Measurements from ENCODE around the gene HAUS7.

Gene HAUS7

DNA sequence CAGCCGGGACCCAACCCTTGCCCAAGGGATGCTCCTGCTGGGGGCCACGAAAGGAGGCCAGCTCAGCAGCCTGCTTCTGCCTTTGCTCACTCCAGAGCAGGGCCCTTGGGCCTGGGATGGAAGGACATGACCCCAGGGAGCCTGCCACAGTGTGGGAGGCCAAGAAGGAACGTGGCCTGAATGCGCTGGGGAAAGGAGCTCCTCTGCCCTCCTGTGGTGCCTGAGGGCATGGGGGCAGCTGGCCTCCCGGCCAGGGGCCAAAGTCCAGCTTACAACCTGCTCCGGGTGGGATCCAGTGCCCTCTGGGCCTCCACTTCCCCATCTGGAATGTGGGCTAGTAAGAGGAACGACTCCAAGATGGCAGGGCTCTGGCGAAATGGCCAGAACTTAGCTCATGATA is 45.1 kb upstream of the HAUS7 start:
- TF ChIP-seq, protein P1, sequence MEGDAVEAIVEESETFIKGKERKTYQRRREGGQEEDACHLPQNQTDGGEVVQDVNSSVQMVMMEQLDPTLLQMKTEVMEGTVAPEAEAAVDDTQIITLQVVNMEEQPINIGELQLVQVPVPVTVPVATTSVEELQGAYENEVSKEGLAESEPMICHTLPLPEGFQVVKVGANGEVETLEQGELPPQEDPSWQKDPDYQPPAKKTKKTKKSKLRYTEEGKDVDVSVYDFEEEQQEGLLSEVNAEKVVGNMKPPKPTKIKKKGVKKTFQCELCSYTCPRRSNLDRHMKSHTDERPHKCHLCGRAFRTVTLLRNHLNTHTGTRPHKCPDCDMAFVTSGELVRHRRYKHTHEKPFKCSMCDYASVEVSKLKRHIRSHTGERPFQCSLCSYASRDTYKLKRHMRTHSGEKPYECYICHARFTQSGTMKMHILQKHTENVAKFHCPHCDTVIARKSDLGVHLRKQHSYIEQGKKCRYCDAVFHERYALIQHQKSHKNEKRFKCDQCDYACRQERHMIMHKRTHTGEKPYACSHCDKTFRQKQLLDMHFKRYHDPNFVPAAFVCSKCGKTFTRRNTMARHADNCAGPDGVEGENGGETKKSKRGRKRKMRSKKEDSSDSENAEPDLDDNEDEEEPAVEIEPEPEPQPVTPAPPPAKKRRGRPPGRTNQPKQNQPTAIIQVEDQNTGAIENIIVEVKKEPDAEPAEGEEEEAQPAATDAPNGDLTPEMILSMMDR (IDR thresholded peaks at IDR 0.05; ENCODE audit: control extremely low read depth, extremely low read depth, low read depth, missing control alignments) = no peak
- ChIA-PET CTCF (interaction anchor here (1.5 to 2.4 kb wide), 3 partner anchors 9 to 153 kb away, joined by 3 to 7 read pairs (median 3); no protein-coding TSS in a partner anchor), POLR2A (no interaction called here)
- DNase-seq (ENCODE audit: extremely low spot score) = no peak

DNA sequence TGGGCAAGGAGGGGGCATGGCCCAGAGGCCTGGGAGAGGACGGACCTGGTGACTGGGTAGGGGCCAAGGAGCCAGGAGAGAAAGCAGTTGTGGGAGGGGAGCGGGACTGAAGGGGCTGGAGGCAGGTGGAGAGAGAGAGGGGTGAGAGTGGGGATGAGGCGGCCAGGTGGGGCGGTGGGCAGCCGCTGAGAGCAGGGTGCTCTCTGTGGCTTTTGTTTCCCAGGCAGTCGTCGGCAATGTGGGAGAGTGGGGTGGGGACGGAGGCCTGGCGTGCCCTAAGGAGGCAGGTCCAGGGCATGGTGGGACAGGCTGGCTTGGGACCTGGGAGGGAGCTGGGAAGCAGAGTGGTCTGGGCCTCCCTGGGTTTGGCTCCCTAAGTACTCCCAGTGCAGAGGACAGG is 43.9 kb upstream of the HAUS7 start:
- ChIA-PET POLR2A (no interaction called here), CTCF (interaction anchor here (1.5 kb wide), 1 partner anchor 14 kb away, joined by 3 read pairs; no protein-coding TSS in a partner anchor)
- no peak for DNase-seq (ENCODE audit: extremely low spot score)
- TF ChIP-seq, protein P1 (IDR thresholded peaks at IDR 0.05; ENCODE audit: control extremely low read depth, extremely low read depth, low read depth, missing control alignments) = no peak

DNA sequence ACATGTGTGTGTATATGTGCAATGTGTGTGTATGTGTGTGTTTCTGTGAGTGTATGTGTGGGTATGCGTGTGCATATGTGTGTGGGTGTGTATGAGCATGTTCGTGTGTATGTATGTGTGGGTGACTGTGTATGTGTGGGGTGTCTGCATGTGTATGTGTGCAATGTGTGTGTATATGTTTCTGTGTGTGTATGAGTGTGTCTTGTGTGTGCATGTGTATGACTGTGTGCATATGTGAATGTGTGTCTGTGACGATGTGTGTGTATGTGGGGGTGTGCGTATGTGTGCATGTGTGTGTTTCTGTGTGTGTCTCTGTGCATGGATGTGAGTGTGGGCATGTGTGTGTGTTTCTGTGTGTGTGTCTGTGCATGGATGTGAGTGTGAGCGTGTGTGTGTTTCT is 42.9 kb upstream of the HAUS7 start:
- POLR2A ChIA-PET = no interaction called here
- TF ChIP-seq, protein P1 (IDR thresholded peaks at IDR 0.05; ENCODE audit: control extremely low read depth, extremely low read depth, low read depth, missing control alignments) = no peak
- no peak for DNase-seq (ENCODE audit: extremely low spot score)
- CTCF ChIA-PET = no interaction called here

DNA sequence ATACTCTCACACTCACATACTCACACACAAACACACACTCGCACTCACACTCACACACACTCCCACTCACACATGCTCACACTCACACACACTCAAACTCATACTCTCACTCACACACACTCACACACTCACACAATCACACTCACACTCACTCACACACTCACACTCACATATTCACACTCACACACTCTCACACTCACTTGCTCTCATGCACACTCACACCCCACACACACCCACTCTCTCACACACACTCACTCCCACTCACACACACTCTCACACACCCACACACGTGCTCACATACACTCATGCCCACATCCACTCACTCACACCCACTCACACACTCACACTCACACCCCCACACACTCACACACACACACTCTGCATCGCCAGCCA is 42.1 kb upstream of the HAUS7 start:
- CTCF ChIA-PET = no interaction called here
- POLR2A ChIA-PET = no interaction called here
- TF ChIP-seq, protein P1 (IDR thresholded peaks at IDR 0.05; ENCODE audit: control extremely low read depth, extremely low read depth, low read depth, missing control alignments) = no peak
- no peak for DNase-seq (ENCODE audit: extremely low spot score)

DNA sequence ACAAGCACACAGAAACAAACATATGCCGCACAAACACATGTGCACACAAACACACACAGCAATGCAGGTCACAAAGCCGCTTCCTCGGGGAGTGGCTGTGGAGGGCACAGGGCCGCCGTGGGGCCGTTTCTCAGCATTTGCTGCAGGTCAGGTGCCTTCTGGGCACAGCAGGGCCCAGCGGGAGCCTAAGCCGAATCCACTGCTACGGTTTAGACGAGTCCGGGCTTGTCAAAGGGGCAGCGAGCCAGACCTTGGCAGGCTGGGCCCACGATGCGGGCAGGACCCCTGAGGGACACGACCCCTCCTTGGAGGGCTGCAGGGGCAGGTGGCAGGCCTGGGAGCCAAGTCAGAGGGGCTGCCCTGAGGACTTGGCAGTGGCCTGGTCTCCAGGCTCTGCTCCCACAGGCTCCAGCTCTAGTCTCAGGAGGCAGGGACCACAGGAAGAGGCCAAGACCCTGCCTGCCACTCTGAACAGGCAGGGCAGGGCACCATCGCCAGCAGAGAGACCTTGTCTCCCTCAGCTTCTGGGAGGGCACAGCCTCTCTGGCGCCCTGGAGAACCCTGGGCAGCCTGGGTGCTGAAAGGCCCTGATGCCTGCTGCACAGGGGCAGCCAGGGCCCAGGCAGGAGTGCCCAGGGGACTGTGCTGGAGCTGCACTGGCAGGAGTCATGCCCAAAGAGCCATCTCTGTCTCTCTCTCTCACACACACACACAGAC is 41.6 kb upstream of the HAUS7 start:
- POLR2A ChIA-PET = no interaction called here
- TF ChIP-seq, protein P1 (IDR thresholded peaks at IDR 0.05; ENCODE audit: control extremely low read depth, extremely low read depth, low read depth, missing control alignments) = no peak
- CTCF ChIA-PET = no interaction called here
- no peak for DNase-seq (ENCODE audit: extremely low spot score)

DNA sequence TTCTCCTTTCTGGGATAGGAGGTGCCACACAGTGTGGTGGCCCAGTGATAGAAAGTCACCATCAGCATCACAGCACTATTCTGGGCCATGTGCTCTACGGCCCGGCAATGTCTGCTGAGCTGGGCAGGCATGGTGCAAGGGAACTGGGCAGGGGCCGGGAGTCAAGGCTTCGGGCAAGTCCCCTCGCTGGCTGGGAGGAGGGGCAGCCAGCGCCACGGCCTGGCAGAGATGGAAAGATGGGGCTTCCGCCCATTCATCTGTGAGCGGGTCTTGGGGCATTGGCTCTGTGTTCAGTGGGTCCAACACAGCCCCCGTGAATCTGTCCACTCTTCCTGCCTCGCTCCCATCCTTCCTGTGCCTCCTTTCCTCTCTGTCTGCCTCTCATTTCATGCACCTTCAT is 40.0 kb upstream of the HAUS7 start:
- DNase-seq (ENCODE audit: extremely low spot score) = no peak
- CTCF ChIA-PET = interaction anchor here (1.1 to 1.2 kb wide), 2 partner anchors 40 to 552 kb away, joined by 3 to 4 read pairs; partner anchors contain the start of gene HAUS7
- POLR2A ChIA-PET = no interaction called here
- TF ChIP-seq, protein P1 (IDR thresholded peaks at IDR 0.05; ENCODE audit: control extremely low read depth, extremely low read depth, low read depth, missing control alignments) = no peak

All from GM10248 (cell line).